HG03457 (cell line): ENCODE measurements around the gene ADAMTS13.

Experiments
- ATAC-seq: cut with Tn5 transposase; IDR thresholded peaks from one replicate; pipeline ENCODE4 v1.9.1; 2021; ENCODE audit warnings: moderate number of reproducible peaks; ENCODE audit not compliant: unreplicated experiment

ADAMTS13 gene

DNA sequence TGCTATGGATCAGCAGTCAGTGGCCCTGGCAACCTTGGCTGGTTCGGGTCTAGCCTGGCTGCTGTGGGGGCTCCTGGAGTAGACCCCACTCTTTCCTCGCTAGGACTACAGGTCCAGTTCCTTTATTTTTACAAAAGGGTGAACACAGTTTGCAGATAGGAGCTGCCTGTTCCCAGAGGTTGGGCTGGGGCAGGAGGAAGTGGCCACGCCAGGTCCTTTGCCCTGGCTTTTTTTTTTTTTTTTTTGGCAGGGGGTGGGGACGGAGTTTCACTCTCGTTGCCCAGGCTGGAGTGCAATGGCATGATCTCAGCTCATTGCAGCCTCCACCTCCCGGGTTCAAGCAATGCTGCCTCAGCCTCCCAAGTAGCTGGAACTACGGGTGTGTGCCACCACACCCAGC lies 48.8 kb downstream of the ADAMTS13 start:
- ATAC-seq = no peak

DNA sequence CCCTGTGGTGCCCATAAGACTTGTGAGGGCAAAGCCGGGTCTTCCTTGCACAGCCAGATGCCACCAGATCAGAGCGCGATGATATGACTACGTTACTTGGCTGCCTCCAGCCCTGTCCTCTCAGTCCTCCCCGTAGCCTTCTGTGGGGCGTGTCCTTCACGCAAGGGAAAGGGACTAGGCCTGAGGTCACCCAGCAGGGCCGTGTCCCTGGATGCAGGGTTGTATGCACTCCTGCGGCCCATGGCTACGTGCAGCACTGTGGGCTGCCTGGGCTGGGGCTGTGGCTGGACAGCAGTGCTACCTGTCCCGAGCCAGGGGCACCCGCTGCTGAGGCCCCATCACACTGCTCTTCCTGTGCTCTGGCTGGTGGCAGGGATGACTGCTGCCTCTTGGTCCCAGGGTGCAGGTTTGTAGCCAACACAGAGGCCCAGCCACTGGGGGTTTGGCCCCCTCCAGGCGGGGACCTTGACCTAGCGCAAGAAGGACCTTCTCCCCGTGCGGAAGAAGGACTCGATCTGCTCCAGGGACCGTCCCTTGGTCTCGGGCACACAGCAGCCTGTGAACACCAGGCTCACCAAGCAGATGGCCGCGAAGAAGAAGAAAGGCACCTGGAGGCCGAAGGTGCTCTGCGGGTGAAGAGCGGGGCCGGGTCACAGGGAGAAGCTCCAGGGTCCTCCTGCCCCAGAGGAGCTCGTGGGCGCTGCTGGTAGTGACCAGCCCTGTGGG lies 49.5 kb downstream of the ADAMTS13 start:
- no peak for ATAC-seq

DNA sequence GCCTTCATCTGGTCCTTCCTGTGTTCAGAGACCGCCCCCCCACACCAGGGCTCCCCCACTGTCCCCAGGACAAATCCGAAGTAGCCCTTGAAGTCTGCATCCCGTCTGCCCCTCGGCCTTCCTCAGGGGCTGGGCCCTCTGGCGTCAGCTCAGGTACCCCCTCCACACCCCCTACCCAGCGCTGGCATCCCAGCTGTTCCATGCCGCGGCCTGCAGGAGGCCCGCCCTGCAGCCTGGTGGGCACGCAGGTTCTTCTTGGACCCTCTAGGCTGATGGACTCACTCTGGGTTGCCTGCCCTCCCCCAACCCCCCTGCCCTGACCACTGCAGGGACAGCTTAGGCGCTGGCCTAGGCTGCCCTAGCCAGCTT lies 50.1 kb downstream of the ADAMTS13 start:
- ATAC-seq = no peak

DNA sequence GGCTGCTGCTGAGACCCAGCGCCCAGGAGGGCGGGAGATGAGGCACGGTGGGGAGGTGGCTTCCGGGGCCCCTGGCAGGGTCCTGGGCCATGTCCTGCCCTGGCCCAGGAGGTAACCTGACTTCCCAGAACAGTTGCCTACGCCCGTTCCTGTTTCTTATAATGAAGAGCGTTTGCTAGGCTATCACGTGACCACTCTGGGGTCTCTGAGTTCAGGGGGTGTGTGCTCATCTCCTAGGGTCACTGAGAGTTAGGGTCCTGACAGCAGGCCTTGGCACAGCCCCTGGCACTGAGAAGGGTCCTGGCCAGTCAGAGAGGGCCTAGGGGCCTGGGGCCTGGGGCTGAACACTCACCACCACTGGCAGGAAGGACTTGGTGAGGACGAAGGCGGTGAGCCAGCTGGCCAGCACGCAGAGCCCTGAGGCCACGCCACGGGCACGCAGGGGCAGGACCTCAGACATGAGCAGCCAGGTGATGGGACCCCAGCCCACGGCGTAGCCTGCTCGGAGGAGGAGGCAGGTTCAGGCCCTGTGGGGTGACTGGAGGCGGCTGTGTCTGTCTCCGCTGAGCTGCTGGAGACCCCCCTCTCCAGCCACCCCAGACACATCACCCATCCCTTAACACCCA lies 50.7 kb downstream of the ADAMTS13 start:
- ATAC-seq = no peak

DNA sequence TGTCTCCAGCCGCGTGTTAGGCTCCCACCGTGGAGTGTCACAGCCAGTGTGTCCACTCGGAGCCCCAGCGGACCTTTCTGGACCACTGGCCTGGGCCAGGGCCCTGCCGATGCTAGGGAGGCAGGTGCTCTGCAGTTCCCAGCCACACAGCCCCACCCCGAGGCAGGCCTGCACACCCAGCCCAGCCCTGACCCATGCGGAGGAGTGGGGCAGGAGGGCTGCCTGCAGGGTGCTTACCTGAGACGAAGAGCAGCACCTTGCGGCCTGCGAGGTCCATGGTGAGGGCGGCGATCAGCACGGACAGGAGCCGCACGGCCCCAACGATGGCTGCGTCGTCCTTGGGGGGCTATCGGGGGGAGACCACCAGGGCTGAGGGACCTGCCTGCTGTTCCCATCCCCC lies 51.6 kb downstream of the ADAMTS13 start:
- no peak for ATAC-seq

DNA sequence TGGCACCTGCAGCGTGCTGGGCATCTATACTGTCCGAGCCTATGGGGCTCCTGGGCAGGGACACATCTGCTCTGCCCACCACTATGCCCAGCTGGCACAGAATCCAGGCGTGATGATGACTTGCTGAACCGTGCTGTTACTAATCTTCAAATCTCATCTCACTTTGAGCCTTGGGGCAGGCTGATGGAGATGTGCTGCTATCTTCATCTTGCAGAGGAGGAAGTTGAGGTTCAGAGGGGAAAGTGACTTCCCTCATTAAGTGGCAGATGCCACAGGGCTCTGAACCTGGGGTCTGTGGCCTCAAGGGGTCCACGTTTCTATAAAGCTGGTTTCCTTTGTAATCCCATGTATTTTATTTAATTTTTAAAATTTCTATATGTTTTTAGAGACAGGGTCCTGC lies 52.0 kb downstream of the ADAMTS13 start:
- ATAC-seq = no peak

DNA sequence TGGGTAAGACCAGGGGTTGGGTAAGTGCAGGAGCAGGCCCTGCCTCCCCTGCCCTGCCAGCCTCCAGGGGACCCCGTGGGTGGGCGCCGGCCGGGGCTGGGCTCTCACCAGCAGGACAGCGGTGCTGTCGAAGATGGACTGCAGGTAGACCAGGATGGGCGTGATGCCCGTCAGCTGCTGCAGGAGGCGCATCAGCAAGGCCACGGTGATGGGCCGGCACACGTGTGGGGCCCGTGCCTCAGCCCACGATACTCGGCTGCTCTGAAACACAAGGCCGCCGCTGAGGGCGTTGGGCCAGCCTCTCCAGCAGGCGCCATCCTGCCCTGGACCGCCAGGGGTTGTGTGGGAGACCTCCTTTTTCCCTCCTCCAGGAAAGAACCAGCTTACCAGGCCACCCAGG lies 52.7 kb downstream of the ADAMTS13 start:
- no peak for ATAC-seq

DNA sequence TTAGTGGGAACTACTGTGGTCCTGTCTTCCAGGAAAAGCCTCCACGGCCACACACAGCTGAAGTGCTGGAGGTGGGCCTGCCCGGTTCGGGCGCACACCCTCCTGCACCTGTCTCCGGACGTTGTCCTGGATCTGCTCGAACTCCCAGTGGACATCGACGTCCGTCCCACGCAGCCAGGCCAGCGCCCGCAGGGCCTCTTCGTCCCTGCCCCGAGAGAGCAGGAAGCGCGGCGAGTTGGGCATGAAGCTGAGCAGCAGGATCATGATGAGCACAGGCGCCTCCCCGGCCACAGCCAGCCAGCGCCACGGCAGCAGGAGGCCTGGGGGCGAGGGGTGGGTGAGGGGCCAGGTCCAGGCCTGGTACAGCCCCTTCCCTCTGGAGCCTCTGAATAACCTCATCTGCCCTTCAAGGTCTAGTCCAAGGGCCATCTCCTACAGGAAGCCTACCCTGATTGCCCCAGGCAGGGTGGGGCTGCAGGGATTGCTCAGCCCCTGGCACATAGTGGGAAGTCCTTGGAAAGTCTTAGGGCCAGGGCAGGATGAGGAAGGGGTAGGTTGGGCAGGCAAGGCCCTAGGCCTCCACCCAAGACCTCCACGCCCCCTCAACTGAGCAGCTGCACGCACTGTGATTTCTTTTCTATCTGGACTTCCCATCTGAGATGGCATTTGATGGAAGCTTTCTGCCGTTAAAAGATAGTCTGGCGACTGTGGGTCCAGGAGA lies 53.3 kb downstream of the ADAMTS13 start:
- no peak for ATAC-seq

DNA sequence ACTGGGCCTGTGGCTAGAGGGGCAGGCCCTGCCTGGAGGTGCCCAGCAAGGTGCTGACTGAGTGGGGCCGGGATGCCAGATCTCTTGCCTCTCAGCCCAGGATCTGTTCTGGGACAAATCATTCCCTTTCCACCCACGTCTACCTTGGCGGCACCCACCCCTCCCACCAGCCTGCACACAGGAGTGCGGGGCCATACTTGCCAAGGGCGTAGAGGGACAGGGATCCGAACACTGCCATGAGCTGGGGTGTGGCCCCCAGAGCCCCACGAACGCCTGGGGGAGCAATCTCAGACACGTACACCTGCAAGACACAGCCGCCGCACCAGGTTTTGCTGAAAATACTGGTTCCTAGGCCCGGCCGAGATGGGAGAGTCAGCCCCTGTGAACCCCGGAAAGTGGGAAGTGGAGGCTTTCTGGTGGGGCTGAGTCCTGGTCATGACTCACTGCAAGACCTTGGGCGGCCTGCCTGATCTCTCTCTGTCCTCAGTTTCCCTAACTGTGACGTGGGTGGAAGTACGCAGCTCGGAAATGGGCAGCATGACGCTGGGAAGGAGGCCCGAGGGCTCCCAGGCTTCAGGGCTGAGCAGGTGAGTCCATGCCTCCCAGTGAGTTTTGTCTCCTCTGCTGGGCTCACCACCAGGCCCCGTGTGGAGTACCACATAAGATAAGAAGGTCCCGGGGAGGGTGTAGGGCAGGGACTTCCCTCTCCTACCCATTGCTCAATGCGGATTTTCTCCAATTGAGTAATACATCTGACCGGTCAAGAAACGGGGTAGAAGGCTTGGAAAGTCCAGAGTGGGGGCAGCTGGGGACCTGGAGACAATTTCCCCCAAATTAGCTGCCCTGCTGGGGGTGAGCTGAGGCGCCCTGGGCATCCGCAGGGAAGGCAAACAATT lies 54.1 kb downstream of the ADAMTS13 start:
- ATAC-seq = no peak

DNA sequence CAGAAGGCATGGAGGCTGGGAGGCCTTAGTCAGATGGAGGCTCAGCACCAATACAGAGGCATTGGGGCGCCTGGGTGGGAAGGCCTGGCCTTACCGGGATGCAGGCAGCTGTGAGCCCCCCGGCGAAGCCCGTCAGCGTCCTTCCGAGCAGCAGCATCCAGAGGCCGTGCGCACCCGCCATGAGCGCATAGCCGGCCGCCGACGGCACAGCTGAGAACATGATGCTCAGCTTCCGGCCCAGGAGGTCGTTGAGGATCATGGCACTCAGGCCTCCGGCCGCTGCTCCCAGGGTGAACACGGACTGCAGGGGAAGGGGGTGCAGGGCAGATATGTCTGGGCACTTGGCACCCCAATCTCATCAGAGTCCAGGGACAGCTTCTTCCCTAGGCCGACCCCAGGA lies 54.8 kb downstream of the ADAMTS13 start:
- ATAC-seq = no peak

DNA sequence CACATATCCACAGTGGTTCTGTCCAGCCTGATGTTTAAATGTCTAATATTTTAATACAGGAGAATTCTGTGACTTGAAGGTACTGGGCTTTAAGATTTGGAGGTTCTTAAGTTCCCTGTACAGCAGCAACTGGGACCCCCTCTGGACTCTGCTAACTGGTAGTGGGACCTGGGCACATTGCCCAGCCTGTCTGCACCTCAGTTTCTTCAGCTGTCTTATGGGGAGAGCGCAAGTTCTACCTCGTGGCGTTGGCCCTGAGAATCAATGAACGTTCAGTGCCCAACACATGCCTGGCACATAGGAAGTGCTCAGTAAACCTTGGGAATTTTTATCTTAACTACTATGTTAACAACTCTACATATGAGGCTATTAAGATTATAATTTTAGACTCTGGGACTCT lies 55.3 kb downstream of the ADAMTS13 start:
- no peak for ATAC-seq

DNA sequence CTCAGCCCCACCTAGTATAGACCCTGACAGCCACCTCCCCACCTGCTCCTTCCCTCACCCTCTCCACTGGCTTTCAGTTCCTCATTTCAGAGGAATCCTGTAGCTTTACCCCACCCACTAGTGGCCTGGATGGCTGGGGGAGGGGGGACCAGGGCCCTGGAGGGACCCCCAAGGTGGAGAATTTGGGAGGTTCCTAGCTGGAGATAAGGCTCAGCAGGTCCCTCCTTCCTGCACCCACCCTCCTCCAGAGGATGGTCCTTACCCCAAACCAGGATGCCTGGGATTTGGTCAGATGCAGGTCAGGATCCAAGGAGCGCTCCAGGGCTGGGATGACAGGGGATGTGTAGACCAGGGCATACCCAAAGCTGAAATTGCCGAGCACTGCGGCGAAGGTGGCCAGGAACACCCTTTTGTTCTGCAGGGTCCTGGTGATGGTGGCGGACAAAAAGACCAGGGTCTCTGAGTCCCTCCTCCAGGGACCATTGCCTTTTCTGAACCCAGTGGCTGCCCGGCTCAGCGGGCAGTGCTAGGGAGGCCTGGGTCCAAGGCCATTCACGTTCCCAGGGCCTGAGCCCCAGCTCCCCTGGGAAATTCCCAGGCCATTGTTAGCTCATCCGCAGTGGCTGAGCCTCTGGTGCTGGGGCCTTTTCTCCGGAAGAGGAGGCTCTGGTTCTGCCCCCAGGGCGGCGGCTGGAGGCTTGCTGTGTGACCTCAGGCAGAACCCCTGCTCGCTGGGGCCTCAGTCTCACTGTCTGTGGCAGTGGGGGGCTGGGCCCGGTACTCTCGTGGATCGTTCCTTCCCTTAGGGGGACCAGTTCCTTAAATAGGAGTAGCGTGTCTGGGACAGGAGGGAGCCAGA lies 56.1 kb downstream of the ADAMTS13 start:
- ATAC-seq = no peak

DNA sequence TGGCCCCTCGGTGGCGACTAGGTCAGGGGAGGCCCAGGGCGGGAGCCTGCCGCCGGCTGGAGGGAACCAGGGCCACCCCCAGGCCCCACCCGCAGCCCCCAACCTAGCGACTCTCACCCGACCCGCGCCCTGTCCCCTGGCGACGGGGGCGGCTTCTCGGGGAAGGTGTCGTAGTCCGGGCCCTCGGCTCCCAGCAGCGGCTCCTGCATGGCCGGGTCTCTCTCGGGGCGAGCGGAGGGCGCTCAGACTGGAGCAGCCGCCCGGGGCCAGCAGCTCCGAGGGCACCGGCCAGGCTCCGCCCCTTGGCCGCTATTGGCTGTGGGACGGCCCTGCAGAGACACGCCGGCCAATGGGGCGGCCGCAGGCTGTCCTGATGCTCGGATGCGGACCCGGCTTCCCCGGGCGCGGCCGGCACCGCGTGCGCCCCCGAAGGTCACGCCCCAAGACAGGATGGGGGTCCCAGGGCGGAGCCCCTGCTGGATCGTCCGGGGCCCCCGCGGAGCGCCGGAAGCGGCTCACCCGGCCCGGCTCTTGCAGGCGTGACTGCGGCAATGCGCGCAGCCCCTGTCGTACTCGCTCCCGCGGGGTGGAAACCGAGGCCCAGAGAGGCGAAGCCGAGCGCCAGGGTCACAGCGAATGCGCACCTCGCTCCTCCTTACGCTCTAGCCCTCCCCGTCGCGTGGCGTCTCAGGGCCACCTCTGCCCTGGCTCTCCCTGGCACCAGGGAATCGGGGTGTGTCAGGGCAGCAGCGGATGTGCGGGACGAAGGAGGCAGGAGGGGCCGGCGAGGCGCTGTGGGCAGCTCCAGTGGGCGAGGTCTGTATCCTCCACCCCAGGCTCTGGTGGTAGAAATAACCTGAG lies 56.9 kb downstream of the ADAMTS13 start, which contains the start of gene SLC2A6:
TSS of gene SLC2A6 (minus strand) at position 249 of the 861 bp plus-strand sequence. CDS start at position 209, 40 bp downstream.
- ATAC-seq = peak; percentile 82

DNA sequence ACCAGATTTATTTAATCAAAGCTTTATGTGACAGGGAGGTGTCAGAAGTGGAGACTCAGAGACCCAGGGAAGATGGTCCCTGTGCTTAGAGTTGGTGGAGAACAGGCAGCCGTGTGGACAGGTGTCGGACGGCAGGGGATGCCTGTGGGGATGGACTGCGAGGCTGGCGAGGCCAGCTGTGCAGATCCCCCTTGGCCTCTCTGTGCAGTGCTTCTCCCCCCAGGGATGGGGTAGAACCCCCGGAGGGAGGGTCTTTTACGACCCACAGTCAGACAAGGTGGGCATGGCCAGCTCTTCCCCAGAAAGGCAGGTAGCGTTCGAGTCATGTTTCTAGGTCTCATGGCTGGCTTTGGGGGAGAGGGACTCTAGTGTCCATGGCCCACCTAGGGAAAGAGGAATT lies 61.4 kb downstream of the ADAMTS13 start:
- ATAC-seq = no peak

DNA sequence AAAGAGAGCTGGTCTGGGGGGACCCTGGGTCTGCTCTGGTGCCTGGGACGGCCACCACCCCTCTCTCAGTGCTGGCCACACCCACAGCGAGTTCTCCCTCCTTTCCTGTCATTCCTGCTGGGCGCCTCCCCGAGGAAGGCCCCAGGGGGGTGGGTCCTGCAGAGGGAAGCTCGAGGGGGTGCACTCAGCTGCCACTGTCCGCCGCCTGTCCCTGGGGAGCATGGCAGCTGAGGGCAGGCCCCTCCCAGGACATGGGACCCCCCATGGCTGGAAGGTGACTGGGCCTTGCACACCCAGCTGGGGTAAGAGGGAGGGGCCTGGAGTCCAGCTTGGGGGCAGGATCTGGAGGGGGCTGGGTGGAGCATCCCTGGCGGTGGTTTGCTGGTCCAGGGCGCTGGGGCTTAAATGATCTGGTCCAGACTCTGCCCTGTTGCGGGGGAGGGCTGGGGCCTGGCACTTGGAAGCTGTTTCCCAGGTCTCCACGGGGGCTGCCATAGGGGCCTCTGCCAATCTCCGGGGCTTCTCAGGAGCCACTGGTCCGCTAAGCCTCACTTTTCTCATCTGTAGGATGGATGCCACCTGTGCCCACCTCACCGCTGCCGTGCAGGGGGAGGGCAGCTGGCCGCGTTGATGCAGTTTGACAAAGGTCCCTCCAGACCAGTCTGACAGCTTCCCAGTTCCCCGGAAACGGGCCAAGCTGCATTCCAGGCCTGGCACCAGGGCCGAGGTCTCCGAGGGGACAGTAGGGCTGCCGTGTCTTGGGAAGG lies 62.7 kb downstream of the ADAMTS13 start:
- ATAC-seq = no peak

DNA sequence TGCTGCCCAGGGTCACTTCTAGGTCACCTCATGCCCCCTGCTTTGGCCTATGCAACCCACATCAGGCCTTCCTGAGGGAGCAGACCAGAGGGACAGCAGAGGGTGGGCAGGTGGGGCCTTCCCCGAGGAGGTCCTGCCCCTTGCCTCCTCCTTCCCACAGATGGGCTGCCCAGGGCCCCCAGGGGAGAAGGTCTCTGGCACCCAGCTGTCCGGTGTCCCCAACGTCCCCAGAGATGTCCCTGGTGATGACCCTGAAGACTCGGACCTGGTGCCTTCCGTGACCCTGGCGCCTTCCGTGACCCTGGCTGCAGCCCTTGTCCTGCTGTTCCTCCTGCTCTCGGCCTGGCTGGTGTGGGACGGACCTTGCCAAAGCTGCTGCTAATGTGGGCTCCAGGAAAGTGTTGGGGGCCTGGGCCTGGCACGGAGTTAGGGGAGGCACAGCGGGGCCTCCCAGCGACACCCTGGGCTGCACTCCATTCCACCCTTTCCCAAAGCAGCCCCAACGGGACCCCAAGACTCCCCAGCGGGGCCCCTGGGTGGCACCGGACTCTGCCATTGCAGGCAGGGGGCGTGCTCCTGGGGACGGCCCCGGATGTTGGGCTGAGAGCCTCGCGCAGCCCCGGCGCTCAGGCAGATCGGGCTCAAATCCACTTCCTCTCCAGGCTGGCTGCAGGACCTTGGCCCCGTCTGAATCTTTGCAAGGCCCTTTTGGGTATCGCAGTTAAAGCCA lies 63.5 kb downstream of the ADAMTS13 start:
- ATAC-seq = no peak

DNA sequence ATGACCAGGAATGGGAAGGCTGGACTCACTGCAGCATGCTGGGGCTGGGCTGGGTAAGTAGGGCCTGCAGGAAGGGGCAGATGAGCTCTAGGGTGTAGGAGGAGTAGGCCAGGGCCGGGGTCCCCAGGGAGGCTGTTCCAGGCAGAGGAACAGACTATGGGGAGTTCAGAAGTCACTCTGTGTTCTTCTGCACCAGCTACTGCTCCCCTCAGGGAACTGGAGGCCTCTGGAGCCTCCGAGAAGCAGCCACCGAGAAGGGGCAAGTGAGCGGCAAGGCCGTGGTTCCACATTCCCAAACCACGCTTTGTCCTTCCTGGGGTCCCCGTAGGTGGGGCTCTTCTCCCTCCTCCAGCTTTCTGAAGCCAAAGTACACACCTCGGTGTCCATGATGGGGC lies 65.2 kb downstream of the ADAMTS13 start:
- no peak for ATAC-seq
